GM19452 (cell line): ENCODE measurements around the gene ZCCHC12.

Experiments
- ATAC-seq: cut with Tn5 transposase; IDR thresholded peaks from one replicate; pipeline ENCODE4 v1.9.1; 2021; ENCODE audit not compliant: unreplicated experiment

ZCCHC12 gene

GRCh38 chrX:118867251-118867650 lies 43.6 kb downstream of the ZCCHC12 start:
- ATAC-seq, result no peak

GRCh38 chrX:118872102-118872566 lies 48.5 kb downstream of the ZCCHC12 start:
- ATAC-seq, result no peak
